ENCODE data around the gene GSTM2.

GRCh38 chr1:109637446-109637845 is 30.4 kb upstream of the GSTM2 start:
- TF ChIP-seq CTCF (conservative IDR thresholded peaks at IDR 0.05) (no peak), ZFX (IDR thresholded peaks at IDR 0.05) (no peak)

All from C4-2B (cell line).